Smooth muscle cell (in vitro differentiated cells): ENCODE data around the gene PTPRQ. TPM values are rescaled to one million over a fixed set of nuclear protein-coding genes. Genes with fewer than 3 reads are reported as not detected.

Experiments used
- DNase-seq: peaks from one replicate; lab custom pipeline; 2025; ENCODE audit not compliant: unreplicated experiment; lab: John Stamatoyannopoulos, UW
- H2AFZ ChIP-seq: fragments of 200-600 bp; sonication (generic); 2 replicates; pipeline ENCODE4 v1.6.0; 2016; ENCODE audit warnings: antibody characterized with exemption, low read depth, mild to moderate bottlenecking
- H3F3A ChIP-seq: fragments of 200-600 bp; sonication (generic); 2 replicates; pipeline ENCODE4 v1.6.0; 2017; ENCODE audit warnings: antibody characterized with exemption, low read depth
- H3K27ac ChIP-seq: fragments of 200-600 bp; sonication (generic); 2 replicates; pipeline ENCODE4 v1.5.1; 2016; ENCODE audit warnings: low read depth, mild to moderate bottlenecking
- H3K27me3 ChIP-seq: fragments of 200-600 bp; sonication (generic); 2 replicates; pipeline ENCODE4 v1.6.1; 2016; ENCODE audit warnings: low read depth, mild to moderate bottlenecking
- H3K36me3 ChIP-seq: fragments of 200-600 bp; sonication (generic); 2 replicates; pipeline ENCODE4 v1.5.1; 2016; ENCODE audit warnings: low read depth
- H3K4me1 ChIP-seq: fragments of 200-600 bp; sonication (generic); 2 replicates; pipeline ENCODE4 v1.5.1; 2016; ENCODE audit warnings: low read depth
- H3K4me2 ChIP-seq: fragments of 200-600 bp; sonication (generic); 2 replicates; pipeline ENCODE4 v1.6.0; 2016; ENCODE audit warnings: mild to moderate bottlenecking
- H3K4me3 ChIP-seq: fragments of 200-600 bp; sonication (generic); 2 replicates; pipeline ENCODE4 v1.5.1; 2016; ENCODE audit warnings: mild to moderate bottlenecking
- H3K79me2 ChIP-seq: fragments of 200-600 bp; sonication (generic); 2 replicates; pipeline ENCODE4 v1.6.0; 2016; ENCODE audit warnings: low read depth, mild to moderate bottlenecking
- H3K9ac ChIP-seq: fragments of 200-600 bp; sonication (generic); 2 replicates; pipeline ENCODE4 v1.6.0; 2016; ENCODE audit warnings: low read depth
- H3K9me3 ChIP-seq: fragments of 200-600 bp; sonication (generic); replicated peaks from 2 replicates; pipeline ENCODE4 v1.5.1; 2016; ENCODE audit warnings: low read depth
- H4K20me1 ChIP-seq: fragments of 200-600 bp; sonication (generic); 2 replicates; pipeline ENCODE4 v1.6.0; 2016; ENCODE audit warnings: low read depth
- WGBS: methylation state at CpG from one replicate; pipeline ENCODE4 v1.1.7; 2016; ENCODE audit warnings: low lambda C conversion rate; 5-methylcytosine and 5-hydroxymethylcytosine counted together
- polyA plus RNA-seq: library from polyadenylated mRNA; unstranded; fragments of >200 nt; fragmentation: Nextera tagmentation; extraction: Ambion mirVana; gene quantifications from 2 replicates; pipeline ENCODE4 v1.2.1, GENCODE V29; 2016
- total RNA-seq: library from RNA; depleted of rRNA; stranded (reverse); fragments of >200 nt; gene quantifications from 2 replicates; pipeline ENCODE4 v1.2.3, GENCODE V29; 2014
- TF ChIP-seq, protein P1 (sequence below): fragments of 200-600 bp; sonication (generic); IDR thresholded peaks from 2 replicates; pipeline ENCODE4 v1.5.1; 2017; ENCODE audit warnings: borderline replicate concordance, mild to moderate bottlenecking, antibody characterized with exemption; ENCODE audit not compliant: insufficient read depth, poor library complexity, severe bottlenecking

The PTPRQ gene
- total and polyA plus RNA-seq, 2 experiments from 2014 or later: 0.04 TPM; not detected in 1

DNA sequence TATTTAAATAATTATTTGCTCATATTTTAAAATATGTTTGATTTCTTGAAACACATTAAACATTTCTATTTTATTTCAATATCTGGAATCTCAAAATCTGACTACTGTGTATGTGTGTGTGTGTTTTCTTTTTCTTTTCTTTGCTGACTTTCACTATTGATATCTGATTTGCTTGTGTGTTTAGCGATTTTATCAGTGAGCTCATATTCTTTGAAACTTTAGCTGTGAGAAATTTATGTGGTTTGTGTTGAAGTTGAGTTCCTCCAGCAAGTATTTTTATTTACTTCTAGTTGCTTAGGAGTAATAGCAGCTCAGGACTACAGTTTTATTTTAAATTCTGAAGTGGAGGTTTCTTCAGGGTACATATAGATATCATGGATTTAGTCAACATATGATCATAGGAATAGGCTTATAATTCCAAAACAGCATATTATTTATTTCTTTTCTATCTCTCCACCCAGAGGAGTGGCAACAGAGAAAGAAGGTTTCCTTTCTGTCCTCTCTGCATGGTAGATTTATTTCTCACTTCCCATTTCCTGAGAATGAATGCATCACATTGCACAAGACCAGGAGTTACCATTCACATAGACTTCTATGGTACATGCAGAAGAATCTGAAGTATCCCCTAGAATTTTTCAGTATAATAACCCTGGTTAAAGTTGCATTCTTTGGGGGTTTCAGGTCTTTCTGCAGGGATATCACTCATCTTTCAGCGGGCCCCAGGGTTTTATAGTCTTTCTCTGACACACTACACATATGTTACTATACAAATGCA is 60.5 kb downstream of the PTPRQ start:
- no peak overlapping the region for H3K9ac ChIP-seq
- DNase-seq: no peak
- no peaks in the 10 kb centered on the region for H4K20me1 ChIP-seq
- no peaks in the 10 kb centered on the region for H3K27me3 ChIP-seq
- no peaks in the 10 kb centered on the region for H3F3A ChIP-seq
- no peaks in the 10 kb centered on the region for H3K79me2 ChIP-seq
- no peak overlapping the region for H2AFZ ChIP-seq
- H3K27ac ChIP-seq: no peak overlapping the region
- 91% methylated on average over 2 of the region's 2 CpGs for WGBS
- TF ChIP-seq, protein P1, sequence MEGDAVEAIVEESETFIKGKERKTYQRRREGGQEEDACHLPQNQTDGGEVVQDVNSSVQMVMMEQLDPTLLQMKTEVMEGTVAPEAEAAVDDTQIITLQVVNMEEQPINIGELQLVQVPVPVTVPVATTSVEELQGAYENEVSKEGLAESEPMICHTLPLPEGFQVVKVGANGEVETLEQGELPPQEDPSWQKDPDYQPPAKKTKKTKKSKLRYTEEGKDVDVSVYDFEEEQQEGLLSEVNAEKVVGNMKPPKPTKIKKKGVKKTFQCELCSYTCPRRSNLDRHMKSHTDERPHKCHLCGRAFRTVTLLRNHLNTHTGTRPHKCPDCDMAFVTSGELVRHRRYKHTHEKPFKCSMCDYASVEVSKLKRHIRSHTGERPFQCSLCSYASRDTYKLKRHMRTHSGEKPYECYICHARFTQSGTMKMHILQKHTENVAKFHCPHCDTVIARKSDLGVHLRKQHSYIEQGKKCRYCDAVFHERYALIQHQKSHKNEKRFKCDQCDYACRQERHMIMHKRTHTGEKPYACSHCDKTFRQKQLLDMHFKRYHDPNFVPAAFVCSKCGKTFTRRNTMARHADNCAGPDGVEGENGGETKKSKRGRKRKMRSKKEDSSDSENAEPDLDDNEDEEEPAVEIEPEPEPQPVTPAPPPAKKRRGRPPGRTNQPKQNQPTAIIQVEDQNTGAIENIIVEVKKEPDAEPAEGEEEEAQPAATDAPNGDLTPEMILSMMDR: no peak
- H3K4me3 ChIP-seq: no peak overlapping the region
- H3K4me1 ChIP-seq: no peaks in the 10 kb centered on the region
- H3K4me2 ChIP-seq: no peak overlapping the region
- H3K9me3 ChIP-seq: no peaks in the 10 kb centered on the region
- no peaks in the 10 kb centered on the region for H3K36me3 ChIP-seq

DNA sequence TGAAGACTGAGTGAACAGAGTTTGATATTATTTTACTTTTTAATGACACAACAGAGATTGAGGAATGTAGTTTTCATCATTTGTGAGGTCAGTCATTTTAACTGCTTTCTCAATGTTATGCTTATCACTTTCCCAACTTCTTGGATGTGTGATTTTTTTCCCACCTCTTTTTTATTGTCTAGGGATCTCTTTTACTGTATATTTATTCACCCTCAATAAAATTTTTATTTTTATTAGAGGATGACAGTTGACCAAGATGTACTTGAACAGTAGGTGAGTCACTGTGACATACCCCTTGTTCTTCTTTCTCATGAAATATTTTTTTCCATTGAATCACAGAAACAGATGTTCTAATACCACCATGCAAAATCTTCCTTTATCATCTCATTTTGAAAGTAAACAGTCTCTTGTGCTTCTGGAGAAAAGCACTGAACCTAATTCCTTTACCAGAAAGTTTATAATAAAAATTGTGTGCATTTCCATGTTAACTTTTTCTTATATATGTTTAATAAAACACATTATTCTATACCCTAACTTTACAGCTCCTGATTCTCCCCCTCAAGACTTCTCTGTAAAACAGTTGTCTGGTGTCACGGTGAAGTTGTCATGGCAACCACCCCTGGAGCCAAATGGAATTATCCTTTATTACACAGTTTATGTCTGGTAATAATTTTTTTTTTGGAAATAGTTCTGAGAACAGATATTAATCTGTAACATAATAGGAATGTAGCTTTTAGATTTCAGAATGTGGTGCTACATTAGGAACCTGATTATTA is 65.9 kb downstream of the PTPRQ start:
- H3K27me3 ChIP-seq: no peaks in the 10 kb centered on the region
- no peaks in the 10 kb centered on the region for H3F3A ChIP-seq

DNA sequence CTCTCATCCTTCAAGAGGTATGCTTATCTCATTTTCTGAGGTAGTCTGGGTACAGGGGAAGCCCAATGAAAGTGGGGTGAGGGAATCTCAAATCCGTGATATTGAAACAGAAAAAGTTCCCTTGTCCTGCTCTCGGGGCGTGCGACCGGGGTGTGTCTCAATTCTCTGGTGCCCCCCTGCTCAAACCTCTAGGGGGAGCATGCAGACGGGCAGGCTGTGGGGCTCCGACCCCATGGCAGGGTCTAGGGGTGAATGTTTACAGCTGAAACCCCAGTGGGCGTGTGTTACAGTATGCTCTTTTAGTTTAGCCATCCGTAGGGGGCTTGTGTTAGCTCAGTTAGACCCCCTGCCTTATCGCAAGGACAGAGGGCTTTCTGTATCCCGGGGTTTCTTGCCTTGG is 68.7 kb downstream of the PTPRQ start:
- Histone ChIP-seq H4K20me1 (no peaks in the 10 kb centered on the region), H3K79me2 (no peaks in the 10 kb centered on the region), H3K9me3 (no peaks in the 10 kb centered on the region), H3K36me3 (no peaks in the 10 kb centered on the region), H2AFZ (no peak overlapping the region), H3K27ac (no peak overlapping the region), H3K27me3 (no peaks in the 10 kb centered on the region), H3K4me1 (no peaks in the 10 kb centered on the region), H3K4me2 (no peak overlapping the region), H3F3A (no peaks in the 10 kb centered on the region), H3K4me3 (no peak overlapping the region), H3K9ac (no peak overlapping the region)
- 84% methylated on average over 11 of the region's 11 CpGs for WGBS
- TF ChIP-seq, protein P1: no peak
- no peak for DNase-seq

More for the DNA sequence above, 65.9 kb downstream of the PTPRQ start:
- TF ChIP-seq, protein P1: no peak
- no peaks in the 10 kb centered on the region for H4K20me1 ChIP-seq
- H2AFZ ChIP-seq: no peak overlapping the region
- peak overlapping the region; percentile 48 for H3K4me2 ChIP-seq
- no peaks in the 10 kb centered on the region for H3K9me3 ChIP-seq
- no peaks in the 10 kb centered on the region for H3K36me3 ChIP-seq
- H3K27ac ChIP-seq: no peak overlapping the region
- H3K4me3 ChIP-seq: no peak overlapping the region
- no peak for DNase-seq
- H3K79me2 ChIP-seq: no peaks in the 10 kb centered on the region
- H3K4me1 ChIP-seq: no peaks in the 10 kb centered on the region
- 68% methylated on average over 1 of the region's 1 CpG for WGBS
- H3K9ac ChIP-seq: no peak overlapping the region
